ACC112 (cell line): Measurements from ENCODE around the gene SMAD3.

Experiments used
- H2AFZ ChIP-seq: fragments of 200-600 bp; sonication (generic); one replicate; pipeline ENCODE4 v1.6.0; 2017; ENCODE audit warnings: antibody characterized with exemption, low read length; ENCODE audit not compliant: unreplicated experiment
- H3K27ac ChIP-seq: fragments of 200-600 bp; sonication (generic); 2 replicates; pipeline ENCODE4 v1.5.1; 2014; ENCODE audit warnings: low read depth, mild to moderate bottlenecking, antibody characterized with exemption, low read length, moderate library complexity
- H3K27me3 ChIP-seq: fragments of 200-600 bp; sonication (generic); 2 replicates; pipeline ENCODE4 v1.6.1; 2014; ENCODE audit warnings: mild to moderate bottlenecking, antibody characterized with exemption, low read length, moderate library complexity, mixed read lengths; ENCODE audit not compliant: insufficient read depth
- H3K36me3 ChIP-seq: fragments of 200-600 bp; sonication (generic); 2 replicates; pipeline ENCODE4 v1.6.1; 2016; ENCODE audit warnings: mild to moderate bottlenecking, antibody characterized with exemption, low read length, moderate library complexity, mixed read lengths; ENCODE audit not compliant: insufficient read depth
- H3K4me1 ChIP-seq: fragments of 200-600 bp; sonication (generic); one replicate; pipeline ENCODE4 v1.6.1; 2016; ENCODE audit warnings: low read length, mixed read lengths; ENCODE audit not compliant: insufficient read depth, unreplicated experiment, control insufficient read depth
- H3K4me3 ChIP-seq: fragments of 200-600 bp; sonication (generic); 2 replicates; pipeline ENCODE4 v1.5.1; 2014; ENCODE audit warnings: mild to moderate bottlenecking, low read depth, low read length
- H3K79me2 ChIP-seq: fragments of 200-600 bp; sonication (generic); one replicate; pipeline ENCODE4 v1.6.0; 2016; ENCODE audit warnings: low read length; ENCODE audit not compliant: control insufficient read depth, unreplicated experiment, insufficient read depth

The SMAD3 gene

DNA sequence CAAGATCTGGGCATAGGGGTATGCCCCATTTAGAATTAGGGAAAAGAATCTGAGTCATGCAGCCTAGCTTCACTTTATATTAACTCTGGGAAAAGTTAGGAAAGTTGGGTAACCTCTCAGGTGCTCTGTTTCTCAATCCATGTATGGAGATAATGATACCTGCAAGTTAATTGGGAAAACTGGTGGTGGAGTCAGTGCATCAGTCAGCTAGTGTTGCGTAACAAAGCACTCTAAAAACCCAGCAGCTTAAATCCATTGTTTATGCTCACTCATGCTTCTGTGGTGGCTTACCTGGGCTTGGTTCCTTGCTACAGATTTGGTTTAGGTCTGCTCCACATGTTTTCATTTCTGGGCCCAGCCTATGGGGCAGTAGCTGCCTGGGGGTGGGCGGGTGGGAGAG lies 91.0 kb downstream of the SMAD3 start:
- peaks cover 89% of the 10 kb centered on the region for H3K79me2 ChIP-seq

GRCh38 chr15:67156834-67157233 lies 91.4 kb downstream of the SMAD3 start:
- H3K27ac ChIP-seq: no peak overlapping the region
- H3K27me3 ChIP-seq: no peaks in the 10 kb centered on the region
- H3K4me3 ChIP-seq: no peak overlapping the region
- H3K4me1 ChIP-seq: peaks cover 34% of the 10 kb centered on the region
- peaks cover 54% of the 10 kb centered on the region for H3K36me3 ChIP-seq
- no peak overlapping the region for H2AFZ ChIP-seq
- peaks cover 90% of the 10 kb centered on the region for H3K79me2 ChIP-seq

More for the DNA sequence above, 91.0 kb downstream of the SMAD3 start:
- Histone ChIP-seq H3K27ac (no peak overlapping the region), H3K4me1 (peaks cover 30% of the 10 kb centered on the region), H3K4me3 (no peak overlapping the region), H3K36me3 (peaks cover 54% of the 10 kb centered on the region), H2AFZ (no peak overlapping the region), H3K27me3 (no peaks in the 10 kb centered on the region)

- H3K27ac ChIP-seq: peak overlapping the region; percentile 20; the same call in 1 of the 2 replicates
- peaks cover 90% of the 10 kb centered on the region for H3K79me2 ChIP-seq
- H2AFZ ChIP-seq: no peak overlapping the region
- peaks cover 30% of the 10 kb centered on the region for H3K4me1 ChIP-seq
- H3K4me3 ChIP-seq: no peak overlapping the region
- H3K27me3 ChIP-seq: no peaks in the 10 kb centered on the region
- H3K36me3 ChIP-seq: peaks cover 49% of the 10 kb centered on the region
These were observed 92.3 kb downstream of the SMAD3 start for GRCh38 chr15:67157521-67158252.

- no peaks in the 10 kb centered on the region for H3K27me3 ChIP-seq
- peaks cover 49% of the 10 kb centered on the region for H3K36me3 ChIP-seq
- peak overlapping the region; percentile 20; the same call in 1 of the 2 replicates for H3K27ac ChIP-seq
- no peak overlapping the region for H3K4me3 ChIP-seq
- peaks cover 89% of the 10 kb centered on the region for H3K79me2 ChIP-seq
- H3K4me1 ChIP-seq: peaks cover 30% of the 10 kb centered on the region
- H2AFZ ChIP-seq: no peak overlapping the region
These were observed 93.0 kb downstream of the SMAD3 start for GRCh38 chr15:67158367-67158766.

GRCh38 chr15:67161412-67161811 lies 96.0 kb downstream of the SMAD3 start:
- Histone ChIP-seq H2AFZ (no peak overlapping the region), H3K4me3 (no peak overlapping the region), H3K36me3 (peaks cover 32% of the 10 kb centered on the region), H3K27ac (peak overlapping the region; percentile 27), H3K4me1 (peaks cover 56% of the 10 kb centered on the region), H3K79me2 (peaks cover 77% of the 10 kb centered on the region), H3K27me3 (no peaks in the 10 kb centered on the region)

DNA sequence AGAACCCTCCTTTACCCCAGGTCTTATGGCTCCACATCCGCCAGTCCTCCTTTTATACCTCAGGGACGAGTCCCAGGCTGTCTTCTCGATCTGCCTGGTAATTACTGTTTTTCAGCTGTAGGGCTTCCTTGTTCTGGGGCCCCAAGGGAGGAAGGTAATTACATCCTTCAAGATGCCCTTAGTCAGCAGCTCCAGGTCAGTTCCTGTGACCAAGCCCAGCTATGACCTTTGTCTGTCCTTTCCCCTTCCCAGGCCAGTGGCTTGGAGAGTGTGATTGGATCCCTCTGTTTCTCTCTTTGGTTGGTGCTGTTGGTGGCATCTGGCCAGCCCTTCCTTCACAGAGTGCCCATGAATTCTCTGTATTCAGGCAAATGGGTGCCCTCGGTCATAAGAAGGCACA lies 96.5 kb downstream of the SMAD3 start:
- H3K4me3 ChIP-seq: no peak overlapping the region
- H3K79me2 ChIP-seq: peaks cover 76% of the 10 kb centered on the region
- H3K36me3 ChIP-seq: peaks cover 35% of the 10 kb centered on the region
- no peaks in the 10 kb centered on the region for H3K27me3 ChIP-seq
- H3K4me1 ChIP-seq: peaks cover 61% of the 10 kb centered on the region
- H3K27ac ChIP-seq: peak overlapping the region; percentile 27
- H2AFZ ChIP-seq: no peak overlapping the region

DNA sequence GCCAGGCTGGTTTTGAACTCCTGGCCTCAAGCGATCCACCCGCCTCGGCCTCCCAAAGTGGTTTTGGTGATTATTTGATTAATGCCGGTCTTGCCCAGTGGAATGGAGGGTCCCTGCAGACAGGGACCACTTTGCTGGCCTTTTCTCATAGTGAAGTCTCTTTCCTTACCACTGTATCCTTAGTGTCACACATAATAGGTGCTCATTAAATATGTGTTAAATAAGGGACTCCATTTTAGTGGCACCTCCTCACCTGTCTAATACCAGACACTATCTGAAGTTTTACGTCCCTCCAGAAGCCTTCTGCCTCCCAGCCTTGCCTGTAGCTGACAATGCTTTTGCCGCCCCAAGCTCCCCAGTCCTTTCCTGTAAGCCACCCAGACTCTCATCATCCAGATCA lies 97.8 kb downstream of the SMAD3 start:
- Histone ChIP-seq H3K27ac (peak overlapping the region; percentile 73), H3K27me3 (no peaks in the 10 kb centered on the region), H3K4me1 (peaks cover 67% of the 10 kb centered on the region), H2AFZ (no peak overlapping the region), H3K4me3 (no peak overlapping the region), H3K36me3 (peaks cover 32% of the 10 kb centered on the region), H3K79me2 (peaks cover 71% of the 10 kb centered on the region)

DNA sequence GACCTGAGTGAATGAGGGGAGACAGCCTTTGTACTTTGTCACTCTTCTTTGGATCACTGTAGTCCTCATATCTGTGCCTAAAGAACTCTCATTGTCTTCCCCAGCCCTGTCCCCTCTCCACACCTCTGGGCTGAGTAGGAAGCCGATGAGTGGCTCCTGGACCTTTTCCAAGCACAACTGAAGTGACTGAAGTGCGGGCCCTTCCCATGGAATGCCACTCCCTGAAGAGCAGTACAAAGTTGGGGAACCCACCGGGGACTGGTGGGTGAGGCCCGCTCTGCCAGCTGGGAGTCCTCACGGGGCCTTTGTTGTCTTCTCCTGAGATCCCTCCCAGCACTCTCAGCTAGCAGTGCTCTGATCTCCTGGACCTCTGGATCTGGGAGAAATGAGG lies 99.0 kb downstream of the SMAD3 start:
- peaks cover 64% of the 10 kb centered on the region for H3K79me2 ChIP-seq
- peaks cover 74% of the 10 kb centered on the region for H3K4me1 ChIP-seq
- H3K4me3 ChIP-seq: no peak overlapping the region
- H2AFZ ChIP-seq: no peak overlapping the region
- no peaks in the 10 kb centered on the region for H3K27me3 ChIP-seq
- peak overlapping the region; percentile 91 for H3K27ac ChIP-seq
- peaks cover 39% of the 10 kb centered on the region for H3K36me3 ChIP-seq

DNA sequence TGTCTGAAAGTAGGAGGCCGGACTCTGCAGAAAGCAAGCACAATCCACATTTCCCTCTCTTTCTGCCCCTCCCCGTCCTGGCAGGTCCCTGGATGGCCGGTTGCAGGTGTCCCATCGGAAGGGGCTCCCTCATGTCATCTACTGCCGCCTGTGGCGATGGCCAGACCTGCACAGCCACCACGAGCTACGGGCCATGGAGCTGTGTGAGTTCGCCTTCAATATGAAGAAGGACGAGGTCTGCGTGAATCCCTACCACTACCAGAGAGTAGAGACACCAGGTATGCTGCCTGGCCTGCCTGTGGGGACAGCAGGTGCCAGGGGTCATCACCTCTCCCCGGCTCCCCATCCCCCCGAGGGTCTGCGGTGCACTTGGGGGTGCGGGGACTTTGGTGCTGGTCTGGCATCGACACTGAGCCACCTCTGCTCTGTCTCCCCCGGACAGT lies 99.4 kb downstream of the SMAD3 start:
- peaks cover 60% of the 10 kb centered on the region for H3K79me2 ChIP-seq
- H3K4me1 ChIP-seq: peaks cover 75% of the 10 kb centered on the region
- peaks cover 40% of the 10 kb centered on the region for H3K36me3 ChIP-seq
- H3K27ac ChIP-seq: peak overlapping the region; percentile 91
- no peak overlapping the region for H3K4me3 ChIP-seq
- H3K27me3 ChIP-seq: no peaks in the 10 kb centered on the region
- H2AFZ ChIP-seq: no peak overlapping the region

DNA sequence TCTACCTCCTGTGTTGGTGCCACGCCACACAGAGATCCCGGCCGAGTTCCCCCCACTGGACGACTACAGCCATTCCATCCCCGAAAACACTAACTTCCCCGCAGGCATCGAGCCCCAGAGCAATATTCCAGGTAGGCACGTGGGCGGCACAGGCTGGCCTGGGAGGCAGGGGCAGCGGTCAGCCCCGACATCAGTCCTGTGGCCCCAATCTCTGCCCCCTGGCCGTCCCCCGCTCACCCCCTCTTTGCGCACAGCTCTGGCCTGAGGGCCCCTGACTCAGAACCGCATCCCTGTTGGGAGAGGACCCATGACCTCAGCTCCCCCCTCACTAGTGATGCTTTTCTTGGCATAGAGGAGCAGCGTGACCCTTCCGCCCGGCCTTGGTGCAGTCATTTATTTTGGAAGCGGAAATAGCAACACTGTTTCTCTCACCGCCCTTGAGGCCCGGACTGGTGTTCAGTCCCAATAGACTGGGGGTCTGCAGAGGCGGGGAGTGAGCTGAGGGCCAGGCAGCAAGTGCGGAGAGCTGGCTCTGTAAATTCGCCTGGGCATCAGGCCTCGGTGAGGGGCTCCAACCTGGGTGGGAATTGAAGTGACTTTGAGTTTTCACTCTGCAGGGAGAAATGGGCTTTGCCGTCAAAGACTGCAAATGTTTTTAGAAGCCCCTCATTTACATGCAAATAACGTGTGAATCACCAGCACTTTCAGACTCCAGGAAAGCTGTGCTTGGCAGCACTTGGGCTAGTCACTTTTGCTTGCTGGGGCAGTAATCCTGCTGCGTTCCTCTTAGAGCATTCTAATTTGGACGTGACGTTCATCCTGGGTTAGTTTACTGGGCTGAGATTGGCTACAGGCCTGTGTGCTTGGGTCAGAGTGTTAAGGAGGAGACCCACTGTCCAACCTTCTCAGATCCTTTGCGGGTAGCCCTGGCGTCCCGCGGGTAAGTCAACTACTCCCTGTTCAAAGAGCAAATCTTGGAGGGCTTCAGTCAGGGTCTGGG lies 100.2 kb downstream of the SMAD3 start:
- Histone ChIP-seq H3K27me3 (no peaks in the 10 kb centered on the region), H3K36me3 (peaks cover 41% of the 10 kb centered on the region), H2AFZ (no peak overlapping the region), H3K79me2 (peaks cover 54% of the 10 kb centered on the region), H3K27ac (peak overlapping the region; percentile 91), H3K4me3 (no peak overlapping the region), H3K4me1 (peaks cover 77% of the 10 kb centered on the region)
